ENCODE measurements around the gene SFT2D1.

DNA sequence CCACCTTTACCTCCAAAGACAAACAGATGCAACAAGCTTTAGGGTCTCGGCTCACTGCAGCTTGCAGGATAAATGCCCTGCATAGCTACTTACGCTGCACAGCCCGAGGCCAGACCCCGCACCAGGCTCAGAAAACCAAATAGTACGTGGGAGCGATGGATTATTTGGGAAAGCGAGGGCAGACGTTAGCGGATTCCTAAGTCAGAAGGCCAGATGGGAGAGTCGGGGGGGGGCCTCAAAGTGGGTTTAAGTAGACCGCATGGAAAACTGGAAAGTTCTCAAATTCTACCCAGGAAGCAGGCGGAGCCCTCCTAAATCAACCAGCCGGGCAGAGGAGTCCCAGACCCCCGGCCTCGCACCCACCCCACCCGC is 382 bp downstream of the SFT2D1 start:
- no peak for TF ChIP-seq ZNF274 (IDR thresholded peaks at IDR 0.05; ENCODE audit: low read depth, low read length)
- TF ChIP-seq YY1 (IDR thresholded peaks at IDR 0.05; ENCODE audit: insufficient read depth, insufficient read length): no peak
